H1 (cell line): ENCODE data around the gene PLEK.

Source experiments
- ASH2L ChIP-seq: fragments of 200-600, 300-600 bp; sonication (generic); IDR thresholded peaks from one replicate; pipeline ENCODE4 v1.7.1; 2017; ENCODE audit warnings: low read length
- CHD2 ChIP-seq: IDR thresholded peaks from 2 replicates; pipeline ENCODE4 v1.6.1; 2012; ENCODE audit warnings: low read length, improper control_type of control experiment
- CTCF ChIP-seq, 3 experiments: IDR thresholded peaks; 1 replicate in 2 of 3; 2 replicates in 1 of 3; pipeline versions ENCODE4 v1.5.1 to v1.6.1; 2011; ENCODE audit warnings: low read length in 3 of 3, mild to moderate bottlenecking in 3 of 3, inconsistent platforms in 2 of 3, low read depth in 1 of 3, moderate library complexity in 1 of 3; ENCODE audit not compliant: insufficient read depth in 1 of 3; ENCODE audit errors: control extremely low read depth in 1 of 3
- JUND ChIP-seq: IDR thresholded peaks from 2 replicates; pipeline ENCODE4 v1.6.1; 2011; ENCODE audit warnings: mild to moderate bottlenecking, improper control_type of control experiment, low read length
- NRF1 ChIP-seq: IDR thresholded peaks from 2 replicates; pipeline ENCODE4 v1.6.1; 2011; ENCODE audit warnings: mild to moderate bottlenecking, low read depth, low read length, improper control_type of control experiment
- POLR2A ChIP-seq, 2 experiments: IDR thresholded peaks; 1 replicate in 1 of 2; 2 replicates in 1 of 2; pipeline ENCODE4 v1.6.1; 2011; ENCODE audit warnings: low read depth in 2 of 2, low read length in 2 of 2, mild to moderate bottlenecking in 2 of 2; ENCODE audit errors: control extremely low read depth in 1 of 2
- RAD21 ChIP-seq, 2 experiments: IDR thresholded peaks in 1 of 2; conservative IDR thresholded peaks in 1 of 2; 2 replicates each; pipeline ENCODE4 v1.6.1; 2011; ENCODE audit warnings: low read depth in 2 of 2, low read length in 2 of 2, improper control_type of control experiment in 1 of 2, inconsistent platforms in 1 of 2, mild to moderate bottlenecking in 1 of 2, moderate library complexity in 1 of 2
- RBBP5 ChIP-seq: IDR thresholded peaks from 2 replicates; pipeline ENCODE4 v1.7.1; 2012; ENCODE audit warnings: low read depth, mild to moderate bottlenecking, inconsistent platforms, low read length, moderate library complexity, borderline replicate concordance
- SIN3A ChIP-seq, 2 experiments: IDR thresholded peaks in 1 of 2; conservative IDR thresholded peaks in 1 of 2; 2 replicates each; pipeline ENCODE4 v1.6.1; 2011 to 2012; ENCODE audit warnings: low read length in 2 of 2, improper control_type of control experiment in 1 of 2, low read depth in 1 of 2, mild to moderate bottlenecking in 1 of 2
- TAF1 ChIP-seq: IDR thresholded peaks from 2 replicates; pipeline ENCODE4 v1.6.1; 2011; ENCODE audit warnings: mild to moderate bottlenecking, low read depth, low read length
- TCF12 ChIP-seq: IDR thresholded peaks from 2 replicates; pipeline ENCODE4 v1.6.1; 2011; ENCODE audit warnings: low read depth, mild to moderate bottlenecking, low read length
- TEAD4 ChIP-seq: IDR thresholded peaks from 2 replicates; pipeline ENCODE4 v1.6.1; 2012; ENCODE audit warnings: low read depth, low read length, inconsistent platforms, mixed read lengths
- USF2 ChIP-seq: IDR thresholded peaks from 2 replicates; pipeline ENCODE4 v1.6.1; 2011; ENCODE audit warnings: low read length, improper control_type of control experiment

- TF ChIP-seq CTCF (IDR thresholded peaks at IDR 0.05; ENCODE audit: control extremely low read depth in 1 of 3, insufficient read depth in 1 of 3, low read depth in 1 of 3, low read length in 3 of 3) (no peak), TEAD4 (no peak), POLR2A (IDR thresholded peaks at IDR 0.05; ENCODE audit: control extremely low read depth in 1 of 2, low read depth in 2 of 2, low read length in 2 of 2) (no peak), TAF1 (no peak), NRF1 (no peak), TCF12 (no peak), JUND (no peak), SIN3A (conservative IDR thresholded peaks at IDR 0.05 in 1 of 2, IDR thresholded peaks at IDR 0.05 in 1 of 2; ENCODE audit: low read depth in 1 of 2, low read length in 2 of 2) (no peak), RAD21 (IDR thresholded peaks at IDR 0.05 in 1 of 2, conservative IDR thresholded peaks at IDR 0.05 in 1 of 2; ENCODE audit: low read depth in 2 of 2, low read length in 2 of 2) (no peak), ASH2L (no peak), USF2 (no peak), RBBP5 (no peak), CHD2 (no peak)
These were observed 25.0 kb downstream of the PLEK start for GRCh38 chr2:68390114-68390513.
